ENCODE data around the gene SHPK.

SHPK gene

GRCh38 chr17:3660311-3660891 lies 24.4 kb upstream of the SHPK start:
- no peak for TF ChIP-seq CTCF (IDR thresholded peaks at IDR 0.05; ENCODE audit: insufficient read depth, low read depth, low read length, missing control alignments)
- no peak for DNase-seq (ENCODE audit: low read depth)
- H3K4me3 ChIP-seq (ENCODE audit: low read length), result no peak overlapping the region

- no peak overlapping the region for H3K4me3 ChIP-seq (ENCODE audit: low read length)
- no peak for TF ChIP-seq CTCF (IDR thresholded peaks at IDR 0.05; ENCODE audit: insufficient read depth, low read depth, low read length, missing control alignments)
- DNase-seq (ENCODE audit: low read depth), result peak; percentile 76
Measured at GRCh38 chr17:3659541-3660111, 23.6 kb upstream of the SHPK start.

- no peak for TF ChIP-seq CTCF (IDR thresholded peaks at IDR 0.05; ENCODE audit: insufficient read depth, low read depth, low read length, missing control alignments)
- DNase-seq (ENCODE audit: low read depth), result no peak
- no peak overlapping the region for H3K4me3 ChIP-seq (ENCODE audit: low read length)
Measured at GRCh38 chr17:3658784-3659449, 22.9 kb upstream of the SHPK start.

- no peak overlapping the region for H3K4me3 ChIP-seq (ENCODE audit: low read length)
- TF ChIP-seq CTCF (IDR thresholded peaks at IDR 0.05; ENCODE audit: insufficient read depth, low read depth, low read length, missing control alignments), result no peak
- no peak for DNase-seq (ENCODE audit: low read depth)
Measured at GRCh38 chr17:3657874-3658783, 22.1 kb upstream of the SHPK start.

GRCh38 chr17:3657588-3657869 lies 21.5 kb upstream of the SHPK start:
- H3K4me3 ChIP-seq (ENCODE audit: low read length), result no peak overlapping the region
- TF ChIP-seq CTCF (IDR thresholded peaks at IDR 0.05; ENCODE audit: insufficient read depth, low read depth, low read length, missing control alignments), result no peak
- no peak for DNase-seq (ENCODE audit: low read depth)

- no peak overlapping the region for H3K4me3 ChIP-seq (ENCODE audit: low read length)
- TF ChIP-seq CTCF (IDR thresholded peaks at IDR 0.05; ENCODE audit: insufficient read depth, low read depth, low read length, missing control alignments), result no peak
- DNase-seq (ENCODE audit: low read depth), result no peak
Measured at GRCh38 chr17:3656755-3657587, 20.9 kb upstream of the SHPK start.
